GM12891 (cell line): ENCODE data around the gene ALK.

ENCODE experiments used
- DNase-seq: peaks from one replicate; pipeline ENCODE4 v3.0.0; 2011; ENCODE audit warnings: low spot score; ENCODE audit not compliant: insufficient read length
- FAIRE-seq: peaks from 2 replicates; lab custom pipeline; 2011; peaks lifted over from hg19 to GRCh38; lab: Jason Lieb, UNC
- PAX5 ChIP-seq: IDR thresholded peaks from 2 replicates; pipeline ENCODE4 v1.6.1; 2011; ENCODE audit warnings: low read length, moderate library complexity, mild to moderate bottlenecking; ENCODE audit not compliant: insufficient read depth, severe bottlenecking
- POLR2A ChIP-seq: IDR thresholded peaks from 2 replicates; pipeline ENCODE4 v1.6.1; 2011; ENCODE audit warnings: low read depth, low read length, control low read depth
- POLR2AphosphoS5 ChIP-seq: IDR thresholded peaks from 2 replicates; pipeline ENCODE4 v1.6.1; 2011; ENCODE audit warnings: low read depth, low read length, control low read depth
- POU2F2 ChIP-seq: IDR thresholded peaks from 2 replicates; pipeline ENCODE4 v1.6.1; 2011; ENCODE audit warnings: low read depth, mild to moderate bottlenecking, control low read depth, low read length, moderate library complexity
- SPI1 ChIP-seq: IDR thresholded peaks from 2 replicates; pipeline ENCODE4 v1.6.1; 2011; ENCODE audit warnings: low read depth, low read length, control low read depth
- TAF1 ChIP-seq: IDR thresholded peaks from 2 replicates; pipeline ENCODE4 v1.6.1; 2011; ENCODE audit warnings: low read depth, low read length, control low read depth

ALK gene

GRCh38 chr2:29940706-29941105 is 19.3 kb upstream of the ALK start:
- TF ChIP-seq PAX5 (no peak), SPI1 (no peak), POU2F2 (no peak), POLR2A (no peak), POLR2AphosphoS5 (no peak), TAF1 (no peak)
- FAIRE-seq (no peak), DNase-seq (no peak)

DNA sequence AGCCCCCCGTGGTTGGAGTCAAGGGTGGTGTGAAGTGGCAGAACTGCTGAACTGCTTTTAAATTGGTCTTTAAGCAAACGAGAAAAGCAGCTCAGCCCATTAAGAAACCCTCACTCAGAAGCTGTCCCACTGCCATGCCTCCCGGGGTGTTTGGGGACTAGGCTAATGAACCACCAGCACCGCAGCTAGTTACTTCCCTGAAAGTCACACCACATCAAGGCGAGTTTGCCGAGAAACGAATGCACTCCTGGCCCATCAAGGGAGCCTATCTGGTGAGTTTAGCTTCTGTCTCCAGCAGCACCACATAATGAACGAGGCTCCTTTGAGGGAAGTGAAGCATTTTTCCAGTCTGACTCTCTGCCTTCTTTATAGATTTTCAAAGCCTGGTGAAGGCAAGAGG is 14.6 kb upstream of the ALK start:
- FAIRE-seq = no peak
- TF ChIP-seq TAF1 = no peak
- TF ChIP-seq POLR2A = no peak
- no peak for TF ChIP-seq POU2F2
- no peak for TF ChIP-seq POLR2AphosphoS5
- no peak for TF ChIP-seq SPI1
- no peak for TF ChIP-seq PAX5

DNA sequence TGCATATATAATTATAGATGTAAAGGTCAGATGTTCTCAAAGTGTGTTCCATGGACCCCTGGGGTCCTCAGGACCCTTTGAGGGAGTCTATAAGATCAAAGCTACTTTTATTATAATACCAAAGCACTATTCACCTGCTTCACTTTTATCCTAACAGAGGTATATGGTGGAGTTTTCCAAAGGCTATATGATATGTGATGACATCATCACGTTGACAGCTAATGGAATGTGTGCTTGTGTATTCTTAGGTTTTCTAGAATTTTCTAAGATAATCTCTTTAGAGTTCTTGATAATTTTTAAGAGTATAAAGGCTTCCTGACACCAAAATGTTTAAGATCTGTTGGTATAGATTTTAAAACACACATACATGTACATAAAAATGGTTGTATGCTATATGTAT is 10.4 kb upstream of the ALK start:
- FAIRE-seq (no peak), DNase-seq (no peak)
- TF ChIP-seq TAF1 (no peak), SPI1 (no peak), PAX5 (no peak)

More for the DNA sequence above, 14.6 kb upstream of the ALK start:
- no peak for DNase-seq

DNA sequence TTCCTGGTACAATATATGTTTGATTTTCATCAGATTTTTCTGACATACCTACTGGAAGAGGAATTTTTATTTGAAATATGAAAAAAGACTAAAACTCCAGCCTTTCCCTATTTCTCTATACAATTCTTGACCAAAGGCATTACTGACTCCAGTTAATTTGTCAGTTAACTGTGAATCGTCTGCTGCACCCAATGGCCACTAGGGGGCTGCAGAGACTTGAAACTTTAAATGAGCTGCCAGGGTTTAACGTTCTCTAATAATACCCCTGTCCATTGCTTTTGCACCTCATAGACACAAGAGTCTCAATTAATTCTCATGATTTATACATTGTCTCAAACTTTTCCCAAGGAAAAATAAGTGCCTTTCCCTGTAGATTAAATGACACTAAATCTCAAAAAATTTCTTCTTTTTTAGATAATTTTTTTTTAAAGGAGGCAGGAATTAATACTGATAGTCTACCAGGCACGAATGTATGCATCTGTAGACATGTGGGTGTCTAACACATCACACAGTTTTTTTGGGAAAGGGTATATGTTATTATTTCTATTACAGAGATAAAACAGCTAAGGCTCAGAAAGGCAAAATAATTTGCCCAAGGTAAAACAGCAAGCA is 1.8 kb upstream of the ALK start:
- no peak for TF ChIP-seq PAX5
- no peak for TF ChIP-seq POLR2A
- TF ChIP-seq POU2F2 = no peak
- TF ChIP-seq TAF1 = no peak
- TF ChIP-seq POLR2AphosphoS5 = no peak
- no peak for TF ChIP-seq SPI1
- DNase-seq (peak; percentile 39), FAIRE-seq (no peak)

- no peak for TF ChIP-seq PAX5
- TF ChIP-seq TAF1 = no peak
- no peak for TF ChIP-seq POU2F2
- no peak for TF ChIP-seq SPI1
- no peak for TF ChIP-seq POLR2A
- FAIRE-seq = no peak
- no peak for DNase-seq
These were observed 1.2 kb upstream of the ALK start for GRCh38 chr2:29922605-29923004.

GRCh38 chr2:29920631-29921559 is 491 bp downstream of the ALK start:
- DNase-seq (peak; percentile 19), FAIRE-seq (no peak)
- TF ChIP-seq PAX5 (no peak), TAF1 (no peak), SPI1 (no peak), POLR2A (no peak)

- no peak for TF ChIP-seq POLR2A
- TF ChIP-seq PAX5 = no peak
- no peak for TF ChIP-seq TAF1
- TF ChIP-seq SPI1 = no peak
- TF ChIP-seq POU2F2 = no peak
- TF ChIP-seq POLR2AphosphoS5 = no peak
- DNase-seq (peak; percentile 25), FAIRE-seq (no peak)
These were observed 1.2 kb downstream of the ALK start for GRCh38 chr2:29920130-29920577.

- FAIRE-seq (no peak), DNase-seq (no peak)
- no peak for TF ChIP-seq PAX5
- TF ChIP-seq POU2F2 = no peak
- TF ChIP-seq POLR2AphosphoS5 = no peak
- TF ChIP-seq SPI1 = no peak
These were observed 2.4 kb downstream of the ALK start for GRCh38 chr2:29918941-29919340.

DNA sequence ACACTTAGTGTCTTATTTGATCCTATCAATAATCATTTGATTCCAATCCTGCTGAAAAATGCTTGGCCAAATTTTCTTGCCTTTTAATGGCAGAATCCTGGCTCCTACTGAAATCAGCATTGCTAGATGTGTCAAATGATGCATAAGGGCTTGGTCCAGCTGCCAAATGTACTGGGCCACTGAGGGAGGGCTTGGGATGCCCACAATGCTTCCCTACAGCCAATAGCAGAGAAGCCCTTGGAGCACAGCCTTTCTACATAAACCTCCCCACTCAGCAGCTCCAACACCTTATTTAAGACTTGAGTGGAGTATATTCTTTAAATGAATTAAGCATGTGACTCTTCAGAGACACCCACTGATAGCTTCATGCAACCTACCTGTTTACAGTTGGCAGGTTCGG is 3.6 kb downstream of the ALK start:
- no peak for DNase-seq
- TF ChIP-seq SPI1 = no peak
- TF ChIP-seq POLR2AphosphoS5 = no peak
- no peak for FAIRE-seq

DNA sequence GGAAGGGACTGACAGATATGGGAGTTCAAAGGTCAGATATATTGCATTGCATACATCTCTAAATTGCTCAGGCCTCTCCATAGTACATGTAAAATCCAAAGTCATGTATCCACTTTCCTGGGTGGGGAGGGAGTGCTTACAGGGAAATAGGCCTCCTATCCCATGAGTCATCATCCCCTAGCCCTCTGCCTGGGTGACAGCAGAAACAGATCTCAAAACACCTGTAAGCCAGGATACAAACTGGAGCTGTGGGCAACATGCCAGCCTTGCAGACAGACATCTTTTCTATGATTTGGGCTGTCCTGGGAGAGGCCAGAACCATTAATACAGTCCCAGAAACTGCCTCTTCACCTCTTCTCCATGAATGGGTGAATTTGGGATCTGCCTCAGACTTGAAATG is 4.8 kb downstream of the ALK start:
- TF ChIP-seq PAX5 = no peak
- no peak for TF ChIP-seq TAF1
- TF ChIP-seq POLR2A = no peak
- TF ChIP-seq SPI1 = no peak
- TF ChIP-seq POU2F2 = no peak
- TF ChIP-seq POLR2AphosphoS5 = no peak
- DNase-seq = no peak
- FAIRE-seq = no peak
